ENCODE results near the gene SETD6.
A peak's percentile ranks its signal among the peaks of the same experiment; 100 is the strongest.

The SETD6 gene

GRCh38 chr16:58467905-58468304 is 47.4 kb upstream of the SETD6 start:
- Histone ChIP-seq H3K9ac (ENCODE audit: low read depth, low read length, poor library complexity, severe bottlenecking) (no peak overlapping the region), H3K79me2 (ENCODE audit: insufficient read depth, low read length) (no peaks in the 10 kb centered on the region), H3K4me2 (ENCODE audit: low read depth, low read length, poor library complexity, severe bottlenecking) (no peak overlapping the region), H3K27me3 (ENCODE audit: insufficient read depth, low read length, poor library complexity, severe bottlenecking) (no peaks in the 10 kb centered on the region), H3K36me3 (ENCODE audit: insufficient read depth, low read length) (no peaks in the 10 kb centered on the region), H3K4me3 (ENCODE audit: low read length, poor library complexity, severe bottlenecking) (no peak overlapping the region), H3K9me2 (replicated peaks; ENCODE audit: low read depth, low read length) (no peaks in the 10 kb centered on the region), H2AFZ (ENCODE audit: low read length) (no peak overlapping the region), H3K9me3 (ENCODE audit: insufficient read depth, low read depth, low read length) (no peaks in the 10 kb centered on the region), H4K20me1 (ENCODE audit: insufficient read depth, low read length, poor library complexity, severe bottlenecking) (no peaks in the 10 kb centered on the region), H3K4me1 (ENCODE audit: insufficient read depth, low read length, poor library complexity, severe bottlenecking) (peaks cover 13% of the 10 kb centered on the region), H3F3A (ENCODE audit: low read depth) (no peaks in the 10 kb centered on the region)
- TF ChIP-seq CTCF (conservative IDR thresholded peaks at IDR 0.05; ENCODE audit: low read length), result no peak
- TF ChIP-seq EZH2phosphoT487 (IDR thresholded peaks at IDR 0.05; ENCODE audit: borderline replicate concordance), result no peak

- H3K4me2 ChIP-seq (ENCODE audit: low read depth, low read length, poor library complexity, severe bottlenecking), result peak overlapping the region; percentile 34
- no peak overlapping the region; the same call in 1 of the 2 replicates for H2AFZ ChIP-seq (ENCODE audit: low read length)
- no peaks in the 10 kb centered on the region for H3K27me3 ChIP-seq (ENCODE audit: insufficient read depth, low read length, poor library complexity, severe bottlenecking)
Observed at GRCh38 chr16:58471209-58471975, 43.9 kb upstream of the SETD6 start.

GRCh38 chr16:58472266-58472665 is 43.1 kb upstream of the SETD6 start:
- Histone ChIP-seq H3K4me2 (ENCODE audit: low read depth, low read length, poor library complexity, severe bottlenecking) (no peak overlapping the region), H3K79me2 (ENCODE audit: insufficient read depth, low read length) (no peaks in the 10 kb centered on the region), H3K4me3 (ENCODE audit: low read length, poor library complexity, severe bottlenecking) (no peak overlapping the region), H3K4me1 (ENCODE audit: insufficient read depth, low read length, poor library complexity, severe bottlenecking) (peaks cover 13% of the 10 kb centered on the region), H3K36me3 (ENCODE audit: insufficient read depth, low read length) (no peaks in the 10 kb centered on the region), H2AFZ (ENCODE audit: low read length) (no peak overlapping the region), H3F3A (ENCODE audit: low read depth) (no peaks in the 10 kb centered on the region), H3K9me2 (replicated peaks; ENCODE audit: low read depth, low read length) (no peaks in the 10 kb centered on the region), H3K27me3 (ENCODE audit: insufficient read depth, low read length, poor library complexity, severe bottlenecking) (no peaks in the 10 kb centered on the region), H4K20me1 (ENCODE audit: insufficient read depth, low read length, poor library complexity, severe bottlenecking) (no peaks in the 10 kb centered on the region), H3K9ac (ENCODE audit: low read depth, low read length, poor library complexity, severe bottlenecking) (no peak overlapping the region), H3K9me3 (ENCODE audit: insufficient read depth, low read depth, low read length) (no peaks in the 10 kb centered on the region)
- TF ChIP-seq EZH2phosphoT487 (IDR thresholded peaks at IDR 0.05; ENCODE audit: borderline replicate concordance), result no peak
- TF ChIP-seq CTCF (conservative IDR thresholded peaks at IDR 0.05; ENCODE audit: low read length), result no peak

More at GRCh38 chr16:58471209-58471975, 43.9 kb upstream of the SETD6 start:
- H3K4me1 ChIP-seq (ENCODE audit: insufficient read depth, low read length, poor library complexity, severe bottlenecking), result peaks cover 13% of the 10 kb centered on the region
- no peak overlapping the region for H3K4me3 ChIP-seq (ENCODE audit: low read length, poor library complexity, severe bottlenecking)
- H4K20me1 ChIP-seq (ENCODE audit: insufficient read depth, low read length, poor library complexity, severe bottlenecking), result no peaks in the 10 kb centered on the region
- no peaks in the 10 kb centered on the region for H3K36me3 ChIP-seq (ENCODE audit: insufficient read depth, low read length)
- no peaks in the 10 kb centered on the region for H3K9me3 ChIP-seq (ENCODE audit: insufficient read depth, low read depth, low read length)
- H3K9ac ChIP-seq (ENCODE audit: low read depth, low read length, poor library complexity, severe bottlenecking), result no peak overlapping the region
- no peak for TF ChIP-seq CTCF (conservative IDR thresholded peaks at IDR 0.05; ENCODE audit: low read length)
- no peaks in the 10 kb centered on the region for H3K9me2 ChIP-seq (replicated peaks; ENCODE audit: low read depth, low read length)
- no peaks in the 10 kb centered on the region for H3K79me2 ChIP-seq (ENCODE audit: insufficient read depth, low read length)
- no peaks in the 10 kb centered on the region for H3F3A ChIP-seq (ENCODE audit: low read depth)

All from Loucy (cell line).